AG08396 (cell line): ENCODE measurements around the gene BLCAP.
"Not testable (repeated sequence)": the region's sequence is repeated elsewhere in the genome, so short reads cannot be mapped to it uniquely, and the experiment has no call there.

ENCODE experiments used
- DNase-seq: peaks from one replicate; pipeline ENCODE4 v3.0.0; 2012; ENCODE audit warnings: low spot score, mixed read lengths

The BLCAP gene

GRCh38 chr20:37513779-37514359, 13.8 kb downstream of the BLCAP start:
- DNase-seq, result no peak

DNA sequence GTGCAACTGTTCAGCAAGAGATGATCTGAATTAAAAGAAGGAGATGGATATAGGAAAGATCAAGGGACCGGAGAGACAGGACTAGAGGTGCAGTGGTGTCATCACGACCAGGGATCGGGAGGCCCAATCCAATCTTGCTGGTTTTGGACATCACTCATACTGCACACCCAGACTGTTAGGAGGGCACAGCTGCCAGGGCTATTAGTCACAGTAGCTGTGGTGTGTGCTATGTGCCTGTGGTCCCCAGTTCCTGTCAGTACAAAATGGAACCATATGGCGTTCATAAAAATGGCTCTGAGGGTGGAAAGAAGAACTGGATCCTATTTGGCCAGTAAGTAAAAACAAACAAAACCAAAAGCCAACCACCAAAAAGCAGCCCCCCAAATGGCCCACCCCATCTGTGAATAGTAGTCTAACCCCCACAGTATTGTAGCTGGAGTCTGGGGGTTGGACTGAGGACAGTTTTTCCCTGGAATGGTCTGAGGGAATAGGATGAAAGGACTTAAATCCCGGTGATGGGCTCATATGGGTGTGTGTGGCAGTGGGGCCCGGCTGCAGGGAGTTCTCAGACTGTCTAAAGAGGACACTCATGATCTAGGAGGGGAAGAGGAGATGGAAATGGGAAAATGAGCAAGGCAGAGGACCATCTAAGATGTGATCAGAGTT, 15.9 kb downstream of the BLCAP start:
- peak; percentile 78 for DNase-seq

GRCh38 chr20:37510226-37510625, 17.4 kb downstream of the BLCAP start:
- no peak for DNase-seq

DNA sequence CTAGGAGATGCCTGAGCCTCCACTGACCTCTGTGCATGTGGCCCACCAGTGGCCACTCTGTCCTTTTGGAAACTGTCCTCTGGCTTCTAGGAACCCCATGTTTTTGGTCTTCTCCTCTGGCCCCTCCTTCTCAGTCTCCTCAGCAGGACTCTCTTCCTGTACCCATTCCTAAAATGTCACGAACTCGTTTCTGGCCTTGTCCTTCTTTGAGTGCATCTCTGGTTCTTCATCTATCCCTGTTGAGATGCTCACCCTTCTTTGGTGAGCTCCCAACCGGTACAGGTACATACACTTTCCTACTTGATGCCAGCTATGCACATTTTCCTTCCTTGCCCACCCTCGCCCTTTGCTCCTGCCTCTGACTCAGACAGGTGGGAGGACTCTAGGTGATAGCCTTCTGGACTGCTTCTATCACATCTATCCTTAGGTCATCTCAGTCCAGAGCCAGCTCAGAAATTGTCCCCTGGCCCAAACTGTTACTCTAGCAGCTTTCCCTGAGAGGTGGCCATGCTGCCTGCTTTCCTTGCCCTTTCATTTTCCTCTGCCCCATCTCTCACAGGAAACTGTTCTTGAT, 21.4 kb downstream of the BLCAP start:
- DNase-seq, result no peak

DNA sequence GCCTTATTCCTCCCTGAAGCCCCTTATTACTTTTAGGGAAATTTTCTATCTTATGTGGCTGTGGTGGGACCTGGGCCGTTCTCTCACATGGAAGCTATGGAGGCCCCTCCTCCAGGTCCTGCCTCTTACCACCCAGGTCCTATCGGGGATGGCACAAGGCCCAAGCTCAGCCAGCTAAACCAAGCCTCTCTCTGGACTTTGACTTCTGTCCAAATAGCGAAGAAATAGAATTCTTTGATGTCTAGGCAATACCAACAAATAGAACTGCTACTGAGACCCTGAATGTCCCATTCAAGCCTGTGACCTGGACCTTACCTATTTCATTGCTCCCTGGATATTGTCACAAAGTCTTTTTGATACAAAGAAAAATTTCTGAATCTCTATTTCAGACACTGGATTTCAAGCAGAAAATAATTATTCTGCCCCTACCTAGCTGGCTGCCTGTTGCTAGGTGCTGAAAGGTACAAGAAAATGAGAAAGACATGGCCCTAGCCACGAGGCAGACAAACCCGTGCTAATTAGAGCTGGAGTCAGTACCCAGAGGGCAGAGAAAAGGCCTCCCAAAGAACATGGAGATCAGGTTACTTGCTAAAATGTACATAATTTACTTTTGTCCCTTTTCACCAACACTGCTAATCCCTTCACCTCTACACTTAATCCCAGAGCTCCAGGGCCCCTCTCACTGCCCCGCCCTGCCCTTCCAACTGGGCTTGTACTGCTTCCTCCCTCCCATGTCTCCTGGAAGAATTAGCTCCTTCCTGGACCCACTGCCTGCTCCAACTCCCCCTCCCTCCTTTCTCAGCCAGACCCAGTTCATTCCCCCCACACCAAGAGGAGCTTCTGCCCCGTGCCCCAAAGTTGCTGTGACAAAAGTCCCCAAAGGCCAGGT, 22.2 kb downstream of the BLCAP start:
- DNase-seq, result no peak

- no peak for DNase-seq
Observed at GRCh38 chr20:37504404-37505096, 23.1 kb downstream of the BLCAP start.

DNA sequence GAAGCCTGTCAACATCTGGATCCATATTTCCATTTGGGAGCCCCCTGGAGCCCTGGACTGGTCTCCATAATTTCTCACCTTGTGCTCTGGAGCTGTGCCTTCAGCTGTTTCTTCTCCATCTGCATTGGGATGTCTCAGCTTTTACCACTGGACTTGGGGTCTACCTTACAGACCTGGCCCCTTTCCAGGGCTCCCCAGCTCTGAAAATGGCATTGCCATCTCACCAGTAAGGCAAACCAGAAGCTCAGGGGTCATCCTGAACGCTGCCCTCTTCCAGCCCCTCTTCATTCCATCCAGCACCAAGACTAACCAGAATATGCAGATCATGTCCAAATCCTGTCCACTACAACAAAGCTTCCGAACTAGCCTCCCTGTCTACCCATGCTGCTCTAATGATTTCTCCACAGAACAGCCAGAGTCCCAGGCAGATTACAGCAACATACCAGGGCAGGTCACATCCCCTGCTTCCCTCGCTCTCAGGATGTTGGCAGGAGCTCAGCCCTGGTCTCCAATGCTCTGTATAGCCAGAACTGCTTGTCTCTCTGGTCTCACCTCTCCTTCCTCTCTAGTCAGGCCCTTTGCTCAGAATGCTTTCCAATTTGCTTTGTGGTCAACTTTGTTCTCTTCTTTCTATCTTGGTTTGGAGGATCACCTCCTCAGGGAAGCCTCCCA, 24.3 kb downstream of the BLCAP start:
- no peak for DNase-seq

DNA sequence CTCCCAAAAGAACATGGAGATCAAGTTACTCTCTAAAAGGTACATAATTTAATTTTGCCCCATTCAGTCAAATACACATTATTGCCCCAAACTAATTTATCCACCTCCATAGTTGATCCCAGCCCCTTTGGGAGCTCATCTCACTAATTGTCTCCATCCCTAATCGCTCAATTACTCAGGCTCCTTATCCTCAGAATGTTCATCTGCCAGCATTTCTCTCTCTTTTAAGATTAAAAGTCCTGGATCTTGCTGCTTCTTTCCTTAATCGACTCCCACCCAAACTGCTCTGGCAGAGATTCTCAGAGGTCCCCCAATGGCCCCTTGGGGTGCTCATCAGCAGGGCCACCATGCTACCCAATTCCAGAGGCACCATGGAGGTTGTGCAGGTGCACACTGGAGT, 25.0 kb downstream of the BLCAP start:
- DNase-seq, result no peak

DNA sequence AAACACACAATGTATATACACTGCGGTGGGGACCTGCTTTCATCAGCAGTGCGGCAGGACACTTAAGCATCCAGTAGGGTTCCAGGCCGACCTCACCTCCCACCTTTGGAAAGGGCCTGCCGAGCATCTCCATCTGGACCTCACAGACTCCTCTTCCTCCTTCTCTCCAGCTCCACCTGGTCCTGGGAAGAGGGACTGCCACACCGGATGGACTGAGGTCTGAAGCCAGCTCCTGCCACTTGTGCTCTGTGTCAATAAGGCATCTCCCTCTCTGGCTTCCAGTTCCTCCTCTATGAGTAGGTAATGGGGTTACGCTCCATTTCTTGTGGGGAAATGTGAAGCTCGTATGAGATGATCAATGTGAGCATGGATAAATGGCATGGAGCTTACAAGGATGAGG, 25.7 kb downstream of the BLCAP start:
- DNase-seq, result no peak

- DNase-seq, result no peak
Observed at GRCh38 chr20:37500311-37500710, 27.4 kb downstream of the BLCAP start.

DNA sequence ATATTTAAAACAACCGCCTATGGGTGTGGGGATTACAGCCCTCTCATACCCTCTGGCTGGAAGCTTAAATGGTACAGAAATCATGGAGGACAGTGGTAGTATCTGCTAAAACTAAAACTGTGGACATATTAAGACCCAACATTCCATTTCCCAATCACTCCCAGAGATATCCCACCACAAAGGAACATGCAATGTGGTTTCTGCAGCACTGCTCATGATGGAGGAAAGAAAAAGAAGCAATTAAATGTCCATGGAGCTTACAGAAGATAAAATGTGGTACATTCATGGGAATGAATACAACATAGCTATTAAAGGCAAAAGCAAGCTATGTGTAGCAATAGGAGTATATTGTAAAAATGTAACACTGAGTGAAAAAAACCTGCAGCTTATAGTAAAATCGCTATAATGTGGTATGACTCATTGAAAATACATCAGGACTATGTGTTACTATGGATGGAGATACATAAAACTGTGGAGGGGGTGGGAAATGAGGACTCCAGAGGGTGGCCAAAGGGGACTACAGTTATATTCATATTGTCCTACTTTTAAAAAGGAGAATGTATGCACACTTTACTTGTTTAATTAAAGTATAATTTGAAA, 29.5 kb downstream of the BLCAP start:
- no peak for DNase-seq

DNA sequence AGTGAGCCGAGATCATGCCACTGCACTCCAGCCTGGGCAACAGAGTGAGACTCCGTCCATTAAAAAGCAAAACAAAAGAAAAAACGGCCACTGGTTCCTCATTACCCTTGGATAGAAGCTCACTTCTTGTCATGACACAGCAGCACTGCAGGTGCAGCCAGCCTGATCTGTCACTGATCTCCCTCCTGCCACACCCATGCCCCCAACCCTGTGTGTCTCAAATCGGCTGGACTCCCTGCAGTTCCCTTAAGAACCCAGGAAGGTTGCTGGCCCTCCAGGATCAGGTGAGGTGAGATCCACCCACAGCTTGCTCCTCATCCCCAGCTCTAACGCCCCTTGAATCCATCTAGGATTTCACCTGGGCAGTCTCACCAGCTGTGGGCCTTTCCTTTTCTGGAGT, 32.9 kb downstream of the BLCAP start:
- no peak for DNase-seq

- no peak for DNase-seq
Observed at GRCh38 chr20:37494301-37494700, 33.4 kb downstream of the BLCAP start.

- no peak for DNase-seq
Observed at GRCh38 chr20:37492945-37493344, 34.7 kb downstream of the BLCAP start.

DNA sequence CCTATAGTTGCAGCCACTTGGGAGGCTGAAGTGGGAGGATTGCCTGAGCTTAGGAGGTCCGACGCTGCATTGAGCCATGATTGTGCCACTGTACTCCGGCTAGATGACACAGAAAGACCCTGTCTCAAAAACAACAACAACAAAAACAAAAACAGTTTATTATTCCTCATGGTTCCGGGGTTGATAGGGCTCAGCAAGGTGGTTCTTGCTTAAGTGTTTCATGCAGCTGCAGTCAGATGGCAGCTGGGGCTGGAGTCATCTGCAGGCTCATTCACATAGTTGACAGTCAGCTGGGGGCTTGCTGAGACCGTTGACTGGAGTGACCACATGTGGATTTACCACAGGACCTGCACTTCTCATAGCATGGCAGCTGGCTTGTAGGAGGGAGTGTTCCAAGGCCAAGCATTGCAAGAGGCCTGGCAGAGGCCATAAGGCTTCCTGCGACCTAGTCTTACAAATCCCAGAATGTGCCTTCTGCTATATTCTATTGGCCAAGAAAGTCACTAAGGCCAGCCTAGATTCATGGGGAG, 35.5 kb downstream of the BLCAP start:
- no peak for DNase-seq

DNA sequence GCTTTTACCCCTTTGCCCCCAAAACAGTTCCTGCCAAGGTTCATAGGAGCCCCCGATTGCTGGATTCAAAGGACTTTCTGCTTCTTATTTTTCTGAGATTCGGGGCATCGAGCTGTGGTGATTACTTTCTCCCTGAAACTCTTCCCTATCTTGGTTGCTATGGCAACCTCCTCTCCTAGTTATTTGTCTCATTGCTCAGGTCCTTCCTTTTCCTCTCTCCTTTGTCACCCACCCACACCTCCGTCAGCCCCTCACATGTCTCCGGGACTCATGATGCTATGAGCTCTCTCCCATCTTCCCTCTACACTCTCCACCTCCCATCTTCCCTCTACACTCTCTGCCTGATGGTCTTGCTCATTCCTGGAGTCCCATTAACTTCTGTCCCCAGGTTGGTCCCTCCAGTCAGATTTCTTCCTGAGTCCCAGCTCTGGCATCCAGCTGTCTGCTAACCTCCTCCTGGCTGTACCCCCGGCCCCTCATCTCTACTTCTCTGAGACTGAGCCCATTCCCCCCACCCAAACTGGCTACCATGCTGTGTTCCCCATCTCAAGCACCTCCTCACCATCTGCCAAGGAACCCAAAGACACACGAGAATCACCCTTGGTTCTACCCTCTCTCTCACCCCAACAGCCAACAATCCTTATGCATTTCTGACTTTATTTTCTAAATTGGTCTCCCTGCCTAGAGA, 36.9 kb downstream of the BLCAP start:
- no peak for DNase-seq

- DNase-seq, result not testable (repeated sequence)
Observed at GRCh38 chr20:37486209-37486608, 41.5 kb downstream of the BLCAP start.

- no peak for DNase-seq
Observed at GRCh38 chr20:37484331-37484730, 43.3 kb downstream of the BLCAP start.

DNA sequence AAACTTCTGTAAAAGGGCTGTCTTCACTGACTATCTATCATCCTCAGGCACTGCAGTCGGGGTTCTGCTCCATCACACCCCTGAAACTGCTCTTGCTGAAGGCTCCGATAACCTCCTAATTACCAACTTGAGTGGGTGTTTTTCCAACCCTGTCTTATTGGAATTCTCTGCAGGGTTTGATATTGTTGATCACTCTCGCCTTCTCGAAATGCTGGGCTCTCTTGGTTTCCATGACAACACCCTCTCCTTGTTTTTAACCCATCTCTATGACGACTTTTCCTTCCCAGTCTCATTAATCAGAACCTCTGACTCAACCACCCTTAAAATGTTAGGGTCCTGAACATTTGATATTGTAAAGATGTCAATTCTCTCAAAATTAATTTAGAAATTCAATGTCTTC, 46.1 kb downstream of the BLCAP start:
- no peak for DNase-seq

DNA sequence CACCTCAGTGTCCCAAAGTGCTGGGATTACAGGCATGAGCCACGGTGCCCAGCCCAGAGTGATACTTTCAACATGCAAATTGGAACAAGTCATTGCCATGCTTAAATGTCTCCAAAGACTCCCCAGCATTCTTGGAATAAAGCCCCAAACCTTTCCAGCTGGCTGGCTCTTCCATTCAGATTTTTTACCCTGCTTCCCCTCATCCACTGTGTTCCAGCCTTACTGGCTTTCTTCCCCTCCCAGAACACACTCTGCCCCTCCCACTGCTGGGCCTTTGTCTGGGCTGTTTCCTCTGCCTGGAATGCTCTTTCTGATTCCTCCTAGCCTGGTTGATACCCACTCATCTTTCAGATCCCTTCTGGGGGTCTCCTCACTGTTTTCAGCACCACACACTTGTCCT, 46.8 kb downstream of the BLCAP start:
- DNase-seq, result no peak
